GM12873 (cell line): ENCODE data around the gene SIT1.

Experiments used
- CTCF ChIP-seq: IDR thresholded peaks from 2 replicates; pipeline ENCODE4 v1.5.1; 2012; ENCODE audit warnings: low read depth, mild to moderate bottlenecking, moderate library complexity, low read length, control low read depth; ENCODE audit not compliant: insufficient read depth; ENCODE audit errors: missing control alignments

Gene SIT1

GRCh38 chr9:35650341-35651158 lies at the start of gene SIT1:
SIT1 (minus strand) TSS chr9:35650931; CDS start chr9:35650853, 78 bp downstream.
- TF ChIP-seq CTCF = no peak

- no peak for TF ChIP-seq CTCF
These were observed 49.3 kb upstream of the SIT1 start for GRCh38 chr9:35700031-35700430.

DNA sequence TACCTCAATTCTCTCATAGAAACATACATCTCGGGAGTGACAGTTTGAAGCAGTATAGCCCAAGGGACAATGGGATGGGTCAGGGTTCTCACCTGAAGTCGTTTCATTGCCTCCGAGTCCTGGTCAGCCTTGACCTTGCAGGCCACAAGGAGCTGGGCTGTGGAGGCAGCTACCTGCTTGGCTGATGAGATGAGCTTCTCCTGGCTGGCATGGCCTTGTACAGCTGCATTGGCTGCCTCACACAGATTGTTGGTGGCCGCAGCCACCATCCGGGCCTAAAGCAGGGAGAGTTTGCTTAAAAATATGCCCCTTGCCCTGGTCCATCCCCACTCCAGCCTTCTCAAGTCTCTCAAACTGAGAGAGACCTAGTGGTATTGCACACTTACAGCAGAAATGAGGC lies 47.5 kb upstream of the SIT1 start:
- no peak for TF ChIP-seq CTCF

DNA sequence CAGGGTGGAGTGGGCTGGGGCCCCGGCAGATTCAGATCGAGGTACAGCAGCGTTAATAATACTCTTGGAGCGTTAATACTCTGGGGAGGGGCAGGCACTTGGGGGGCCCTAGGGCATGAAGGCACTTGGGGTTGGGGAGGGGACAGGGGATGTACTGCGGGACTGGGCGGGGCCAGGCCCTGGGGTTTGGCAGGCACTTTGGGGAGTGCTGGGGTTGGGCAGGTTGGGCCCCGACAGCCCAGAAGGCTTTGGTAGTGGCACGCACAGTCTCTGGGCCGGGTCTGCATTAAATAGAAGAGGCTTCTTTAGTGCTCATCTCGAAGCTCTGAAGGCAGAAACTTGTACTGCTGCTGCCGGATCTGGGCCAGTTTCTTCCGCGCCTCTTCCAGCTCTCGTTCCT lies 46.8 kb upstream of the SIT1 start:
- no peak for TF ChIP-seq CTCF

DNA sequence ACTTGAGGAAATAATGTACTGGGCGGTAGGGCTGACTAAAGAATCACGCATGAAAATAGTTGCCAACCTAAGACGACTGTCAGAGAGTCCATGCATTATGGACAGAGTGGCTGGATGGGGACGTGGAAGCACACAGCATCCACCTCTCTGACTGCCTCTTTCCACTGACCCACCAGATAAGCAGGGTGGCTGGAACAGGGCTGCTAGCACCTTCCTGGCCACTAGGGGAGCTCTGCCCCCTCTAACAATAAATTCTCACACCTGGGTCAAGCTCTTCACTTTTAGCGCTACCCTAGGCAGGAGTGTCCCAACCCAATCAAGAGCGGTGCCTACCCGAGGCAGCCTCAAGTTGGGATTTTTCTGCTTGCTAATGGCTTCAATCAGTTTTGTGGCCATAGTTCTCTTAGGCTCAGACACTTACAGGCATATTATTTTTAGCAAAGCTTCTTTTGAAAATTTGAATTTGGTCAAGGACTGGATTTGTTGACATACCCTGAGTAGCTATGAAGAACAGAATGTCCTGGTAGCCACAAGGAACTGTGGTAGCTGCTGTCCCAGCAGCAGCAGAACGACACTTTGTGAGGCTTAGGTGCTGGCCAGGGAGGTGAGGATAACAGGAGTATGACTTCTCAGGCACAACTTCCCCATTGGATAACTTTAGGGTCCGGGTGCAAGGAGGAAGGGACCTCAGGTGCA lies 45.9 kb upstream of the SIT1 start:
- peak; percentile 98 for TF ChIP-seq CTCF

GRCh38 chr9:35695943-35696401 lies 45.2 kb upstream of the SIT1 start:
- no peak for TF ChIP-seq CTCF

DNA sequence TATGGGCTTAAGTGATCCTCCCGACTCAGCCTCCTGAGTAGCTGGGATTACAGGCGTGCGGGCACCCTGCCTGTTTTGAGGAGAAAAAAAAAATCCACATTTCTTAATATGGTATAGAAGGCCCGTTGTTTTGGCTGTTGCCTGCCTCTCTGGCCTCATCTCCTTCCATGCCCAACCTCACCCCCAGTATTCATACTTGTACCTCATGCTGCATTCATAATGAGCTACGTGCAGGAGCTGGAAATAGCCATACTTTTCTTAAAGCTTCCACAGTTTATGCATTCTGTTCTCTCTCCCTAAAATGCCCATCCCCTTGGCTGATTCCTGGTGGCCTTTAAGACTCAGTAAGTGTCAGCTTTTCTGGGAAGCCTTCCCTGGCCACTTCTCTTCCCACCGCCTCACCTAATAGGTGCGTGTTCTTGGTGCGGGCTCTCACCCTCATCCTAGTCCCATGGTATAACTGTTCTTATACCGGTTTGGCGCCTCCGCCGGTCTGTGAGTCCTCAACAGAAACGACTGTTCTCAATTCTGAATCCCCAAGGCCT lies 41.1 kb upstream of the SIT1 start:
- no peak for TF ChIP-seq CTCF
